Erythroblast (primary cell): ENCODE data around the gene KAZN.

ENCODE experiments used
- DNase-seq, 2 experiments: peaks; one replicate each; lab custom pipeline; 2025; lab: John Stamatoyannopoulos, UW
- GATA1 ChIP-seq: IDR thresholded peaks from 2 replicates; pipeline ENCODE4 v1.6.1; 2011; ENCODE audit warnings: low read depth, mild to moderate bottlenecking, control low read depth, low read length, moderate library complexity
- POLR2A ChIP-seq: IDR thresholded peaks from 2 replicates; pipeline ENCODE4 v1.6.1; 2011; ENCODE audit warnings: mild to moderate bottlenecking, low read length

Gene KAZN

DNA sequence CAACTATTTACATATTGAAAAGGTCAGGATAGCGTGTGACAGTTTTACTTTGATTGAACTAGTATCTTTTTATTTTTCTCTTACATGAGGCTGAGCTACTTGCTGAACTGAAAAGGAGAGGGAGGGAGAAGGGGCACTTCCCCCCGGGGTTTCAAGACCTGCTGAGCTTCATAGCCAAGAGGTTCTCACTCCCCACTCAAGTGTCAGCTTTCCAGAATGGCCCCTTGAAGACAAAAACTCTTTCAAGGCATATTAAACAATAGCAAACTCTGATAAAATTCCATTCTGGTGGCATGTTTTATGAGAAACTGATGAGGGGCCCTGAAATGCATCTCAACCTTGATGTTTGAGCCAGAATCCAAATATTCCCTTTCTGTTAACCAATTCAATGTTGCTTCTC, 143.0 kb downstream of the KAZN start:
- TF ChIP-seq POLR2A, result no peak
- no peak for TF ChIP-seq GATA1
- no peak for DNase-seq

DNA sequence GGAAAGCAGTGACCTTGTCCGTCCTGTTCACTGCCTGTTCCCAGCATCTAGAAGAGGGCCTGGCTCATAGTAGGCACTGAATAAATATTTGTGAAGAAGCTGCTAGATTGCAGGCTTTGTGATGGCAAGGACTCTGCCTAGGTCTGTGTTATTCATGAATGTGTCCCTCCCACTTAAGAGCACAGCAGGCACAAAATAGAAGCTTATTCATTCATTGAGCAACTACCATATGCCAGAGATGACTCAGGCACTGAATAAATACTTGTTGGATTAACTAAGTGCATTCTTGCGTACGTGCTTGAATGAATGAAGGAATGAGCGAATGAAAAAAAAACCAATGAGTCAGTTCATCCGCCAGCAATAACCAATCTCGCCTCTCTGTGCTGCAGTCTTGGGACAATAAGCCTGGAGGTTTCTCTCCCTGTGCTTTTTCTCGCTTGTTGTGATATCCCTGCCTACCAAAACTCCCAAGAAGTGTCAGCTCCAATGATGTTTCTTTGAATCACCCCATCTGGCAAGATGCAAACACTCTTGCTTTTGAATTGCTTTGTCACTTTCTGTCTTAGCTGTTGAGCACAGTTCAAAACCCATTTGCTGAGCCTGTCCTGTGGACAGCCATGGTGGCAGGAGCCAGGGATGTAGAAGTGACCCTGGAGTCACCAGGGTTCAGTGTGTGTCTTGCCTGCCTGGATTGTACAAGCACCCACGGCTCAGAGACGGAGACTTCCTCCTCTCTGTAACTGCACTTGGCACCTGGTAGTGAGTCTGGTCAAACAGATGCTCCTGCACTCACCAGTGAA, 143.9 kb downstream of the KAZN start:
- TF ChIP-seq POLR2A (no peak), GATA1 (no peak)
- DNase-seq, result no peak

DNA sequence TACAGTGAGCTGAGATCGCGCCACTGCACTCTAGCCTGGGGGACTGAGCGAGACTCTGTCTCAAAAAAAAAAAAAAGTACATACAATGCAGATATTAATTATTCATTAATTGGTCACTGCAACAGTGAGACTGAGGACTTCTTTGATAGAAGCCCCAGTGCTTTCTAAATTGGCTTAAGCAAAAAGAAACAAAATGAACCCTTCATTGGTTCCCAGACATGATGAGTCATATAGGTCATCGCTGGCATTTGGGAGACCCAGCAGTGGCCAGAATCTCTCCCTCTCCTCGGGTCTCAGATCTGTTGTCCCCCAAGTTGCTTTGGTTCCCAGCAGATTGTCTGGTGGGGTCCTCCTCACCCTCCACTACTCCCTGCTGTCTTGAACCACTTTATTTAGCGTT, 144.9 kb downstream of the KAZN start:
- no peak for TF ChIP-seq POLR2A
- TF ChIP-seq GATA1, result no peak
- DNase-seq, result no peak

DNA sequence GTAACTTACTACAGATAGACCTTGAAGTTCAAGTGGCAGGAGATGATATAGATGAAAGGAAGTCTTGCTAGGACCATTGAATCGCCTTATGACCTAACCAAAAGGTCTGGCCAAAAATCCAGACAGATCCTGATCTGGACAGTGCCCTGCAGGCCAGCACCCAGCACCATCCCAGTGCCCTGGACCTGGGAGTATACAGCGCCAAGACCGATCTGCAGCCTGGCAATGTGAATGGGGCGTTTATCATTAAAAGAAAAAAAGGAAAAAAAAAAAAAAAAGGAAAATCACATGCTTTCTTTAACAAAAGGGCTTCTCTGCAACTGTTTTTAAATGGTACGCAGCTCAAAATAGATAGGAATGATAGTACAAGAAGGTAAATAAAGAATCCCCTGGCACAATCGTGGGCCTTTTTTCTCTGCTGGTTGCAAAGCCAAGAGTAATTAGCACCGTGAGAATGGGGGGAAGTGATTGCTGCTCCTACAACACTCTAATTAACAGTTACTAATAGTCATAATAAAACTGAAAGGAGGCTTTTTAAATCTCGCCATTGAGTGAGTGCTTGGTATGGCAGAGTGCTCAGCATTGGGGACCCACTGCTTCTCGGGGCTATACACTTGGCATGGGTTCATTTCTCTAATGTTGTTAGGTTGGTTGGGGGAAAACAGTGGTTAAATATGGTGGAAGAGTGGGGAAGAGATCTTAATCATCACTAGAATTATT, 146.7 kb downstream of the KAZN start:
- TF ChIP-seq POLR2A, result no peak
- TF ChIP-seq GATA1, result no peak
- no peak for DNase-seq

DNA sequence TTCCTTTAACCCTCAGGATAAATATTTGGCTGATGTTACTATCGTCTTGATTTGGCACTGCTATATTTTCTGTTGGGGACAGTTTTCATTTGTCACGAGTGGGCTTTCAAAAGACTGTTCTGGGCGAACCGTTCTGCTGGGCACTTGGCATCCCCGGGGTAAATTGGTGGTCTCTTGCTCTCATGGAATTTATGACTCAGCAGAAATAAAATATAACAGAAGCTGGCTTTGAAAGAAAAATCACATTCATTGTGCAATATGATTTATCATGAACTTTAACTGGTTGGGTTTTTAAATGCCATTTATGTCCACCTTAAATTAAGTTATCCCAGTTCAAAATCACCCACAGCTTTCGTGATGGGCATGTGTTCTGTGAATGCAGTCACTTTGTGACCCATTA, 147.3 kb downstream of the KAZN start:
- no peak for DNase-seq
- TF ChIP-seq GATA1 (no peak), POLR2A (no peak)

DNA sequence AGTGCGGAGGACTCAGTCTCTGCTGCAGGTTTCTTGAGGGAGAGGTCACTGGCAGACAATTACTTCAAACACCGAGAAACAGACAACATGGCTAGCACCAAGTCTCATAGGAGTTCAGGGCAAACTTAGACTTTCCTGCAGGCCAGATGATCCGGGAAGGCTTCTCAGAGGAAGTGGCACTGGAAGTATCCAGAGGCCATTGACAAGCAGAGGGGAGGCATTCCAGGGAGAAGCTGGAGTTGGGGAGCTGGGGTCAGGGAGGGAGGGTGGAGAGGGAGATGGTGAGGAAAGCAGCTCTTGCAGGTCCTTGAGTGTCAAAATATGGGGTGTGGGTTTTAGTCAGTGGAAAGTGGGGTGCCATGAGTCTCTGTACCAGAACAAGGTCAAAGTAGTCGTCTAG, 147.9 kb downstream of the KAZN start:
- DNase-seq, result no peak
- TF ChIP-seq POLR2A, result no peak
- no peak for TF ChIP-seq GATA1

DNA sequence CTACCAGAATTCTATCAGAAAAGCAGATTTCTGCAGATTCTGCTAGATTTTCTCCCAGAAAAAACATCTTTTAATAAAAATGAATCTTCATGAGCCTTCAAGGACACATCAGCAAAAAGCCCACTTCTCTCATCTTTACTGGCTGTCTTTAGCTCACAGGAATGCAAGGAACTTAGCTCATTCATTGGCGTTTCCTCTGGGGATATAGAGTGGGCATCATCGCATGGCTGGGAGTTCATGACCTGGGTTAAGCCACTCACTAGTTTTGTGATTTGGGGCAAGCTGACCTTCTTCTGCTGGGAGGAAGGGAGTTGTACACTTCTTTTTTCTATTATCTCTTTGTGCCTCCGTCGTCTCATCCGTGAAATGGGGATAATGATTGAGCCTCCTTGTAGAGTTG, 149.7 kb downstream of the KAZN start:
- DNase-seq, result no peak
- TF ChIP-seq POLR2A (no peak), GATA1 (no peak)

DNA sequence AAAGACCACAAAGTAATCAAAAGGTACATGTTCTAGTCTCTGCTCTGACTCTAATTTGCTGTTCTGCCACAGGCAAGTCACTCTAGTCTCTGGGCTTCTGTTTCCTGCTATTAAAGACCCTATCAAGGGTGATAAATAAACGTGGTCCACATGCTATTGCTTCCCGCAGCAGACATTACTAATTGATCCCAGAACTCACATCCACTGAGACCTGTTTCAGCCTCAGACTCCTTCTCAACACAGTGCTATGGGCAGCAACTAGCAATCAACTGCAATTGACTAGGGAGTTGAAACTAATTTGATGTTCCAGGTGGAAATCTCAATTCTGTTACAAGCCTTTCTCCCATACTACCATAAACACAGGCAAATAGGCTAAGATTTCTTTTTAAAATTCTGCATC, 150.5 kb downstream of the KAZN start:
- no peak for TF ChIP-seq POLR2A
- TF ChIP-seq GATA1, result no peak
- no peak for DNase-seq

DNA sequence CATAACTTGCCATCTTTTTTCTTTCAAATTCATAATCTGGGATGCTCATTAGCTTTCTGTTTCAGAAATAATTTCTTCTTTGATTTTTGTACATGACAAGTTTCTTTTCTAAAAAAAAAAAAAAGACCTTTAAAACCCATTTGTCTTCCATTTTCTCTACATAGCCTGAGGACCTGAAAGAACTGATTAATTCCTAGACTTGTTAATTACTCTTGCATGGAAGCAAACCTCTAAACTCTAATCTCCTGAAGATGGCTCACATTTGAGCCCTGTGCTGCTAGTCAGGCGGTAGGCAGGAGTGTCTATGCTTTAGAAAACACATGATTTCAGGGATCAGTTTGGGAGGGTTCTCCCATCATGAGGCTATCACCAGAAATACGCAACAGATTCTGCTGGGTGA, 152.0 kb downstream of the KAZN start:
- TF ChIP-seq POLR2A (no peak), GATA1 (no peak)
- DNase-seq, result no peak

DNA sequence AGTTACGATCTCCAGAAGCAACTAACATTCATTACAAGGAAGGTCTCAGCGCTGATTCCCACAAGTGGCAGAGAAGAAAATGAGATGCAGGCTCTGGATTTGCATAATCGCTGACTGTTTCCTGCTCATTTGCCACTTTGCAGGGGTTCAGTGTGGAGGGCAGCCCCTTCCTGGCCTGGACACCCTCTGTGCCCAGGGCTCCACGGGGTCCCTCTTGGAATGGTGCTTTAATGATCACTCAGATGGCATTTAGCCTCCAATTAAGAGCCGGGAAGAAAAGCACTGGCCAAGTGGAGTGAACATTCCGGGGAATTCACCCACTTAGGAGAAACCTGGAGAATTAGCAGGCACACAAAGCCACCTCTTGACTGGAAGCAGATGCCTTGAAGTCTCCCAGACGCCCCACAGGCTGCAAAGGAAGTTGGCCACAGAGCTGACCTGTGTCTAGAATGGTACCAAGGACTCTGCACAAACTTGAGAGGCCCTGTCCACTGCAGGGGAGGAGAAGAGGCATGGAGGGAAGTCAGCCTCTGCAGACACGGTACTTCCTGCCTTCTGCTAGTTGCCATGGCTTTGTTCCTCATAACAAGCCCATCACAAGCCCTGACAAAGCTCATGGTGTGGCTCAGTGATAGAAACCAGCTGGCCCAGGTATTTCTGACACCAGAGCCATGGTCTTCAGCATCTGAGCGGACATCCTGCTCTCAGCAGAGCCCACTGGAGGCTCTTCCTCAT, 157.2 kb downstream of the KAZN start:
- no peak for DNase-seq
- TF ChIP-seq GATA1 (no peak), POLR2A (no peak)

DNA sequence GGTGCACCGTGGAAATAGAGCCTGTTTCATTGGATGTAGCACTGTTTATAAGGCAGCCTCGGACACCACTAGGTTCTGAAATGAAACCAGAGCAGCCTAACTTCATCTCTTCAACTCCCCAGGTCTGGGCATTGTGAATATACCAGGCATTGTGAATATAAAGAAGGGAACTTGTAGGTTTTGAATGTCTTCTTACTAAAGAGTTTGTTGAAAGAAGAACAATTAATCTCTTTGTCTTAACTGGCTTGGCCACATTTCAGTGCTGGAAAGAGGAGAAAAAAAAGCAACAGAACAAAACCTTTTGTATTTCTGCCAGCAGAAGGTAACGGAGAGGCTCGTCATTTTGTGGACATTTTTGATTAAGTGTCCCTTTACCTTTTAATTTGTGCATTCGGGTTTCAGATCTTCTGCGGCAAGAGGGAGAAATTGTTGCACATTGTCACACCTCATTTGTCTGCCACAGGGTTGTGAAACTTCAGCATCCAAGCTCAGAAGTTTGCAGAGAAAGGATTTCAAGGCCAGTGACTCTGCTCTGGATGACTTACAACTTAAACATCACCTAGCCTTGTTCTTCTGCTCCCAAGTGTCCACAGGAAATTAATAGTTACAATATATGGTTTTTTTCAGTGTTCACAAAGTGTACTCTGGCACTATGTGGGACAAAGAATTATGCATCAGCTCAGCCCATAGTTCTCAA, 158.3 kb downstream of the KAZN start:
- no peak for DNase-seq
- TF ChIP-seq GATA1 (no peak), POLR2A (no peak)

DNA sequence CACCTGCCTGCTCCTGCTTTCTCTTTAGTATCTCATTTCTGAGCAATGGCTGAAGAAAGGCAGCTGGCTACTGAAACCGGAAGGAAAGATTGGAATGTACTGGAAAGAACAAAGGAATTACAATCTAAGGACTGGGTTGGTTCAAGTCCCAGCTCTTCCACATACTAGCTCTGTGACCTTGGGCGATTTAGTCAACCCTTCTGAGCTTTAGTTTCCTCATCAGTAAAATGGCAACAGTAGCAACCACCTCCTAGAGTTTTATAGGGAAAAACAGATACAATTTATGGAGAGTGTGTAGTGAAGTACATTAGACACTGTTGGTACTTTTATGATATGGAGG, 158.8 kb downstream of the KAZN start:
- no peak for TF ChIP-seq POLR2A
- no peak for TF ChIP-seq GATA1
- DNase-seq, result no peak

DNA sequence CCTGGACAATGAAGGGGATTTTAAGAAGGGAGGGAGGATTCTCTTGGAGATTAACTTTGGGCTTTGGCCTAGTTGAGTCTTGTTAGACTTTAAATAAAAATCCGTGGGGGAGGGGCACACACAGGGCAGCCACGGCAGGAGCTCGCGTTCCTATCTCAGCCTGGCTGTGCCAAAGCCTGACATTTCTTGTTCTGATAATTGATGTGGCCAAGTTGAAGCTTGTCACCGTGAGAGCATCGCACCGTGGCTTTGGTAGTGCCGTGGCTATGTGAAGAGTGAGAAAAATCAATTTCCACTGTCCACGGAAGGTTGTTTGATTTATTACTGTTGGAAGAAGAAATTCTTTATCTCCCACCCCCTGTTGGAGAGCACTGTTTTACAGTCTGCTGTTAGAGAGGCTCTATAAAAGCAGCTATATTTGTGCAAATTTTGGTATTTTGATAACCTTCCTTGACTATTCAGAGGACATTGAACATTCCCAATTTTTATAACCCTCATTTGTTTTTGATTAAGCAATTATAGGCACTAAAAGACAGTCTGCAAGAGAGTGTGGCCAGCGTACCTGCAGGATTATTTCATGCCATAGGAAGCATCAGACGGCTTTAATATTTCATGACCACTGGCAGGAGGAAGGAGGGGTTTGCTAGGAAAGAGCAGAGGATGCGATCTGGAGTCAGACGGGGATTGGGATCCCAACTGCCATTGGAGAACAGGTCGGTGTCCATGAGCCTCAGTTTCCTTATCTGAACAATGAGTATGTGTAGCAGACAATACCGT, 160.7 kb downstream of the KAZN start:
- TF ChIP-seq POLR2A, result no peak
- TF ChIP-seq GATA1, result no peak
- no peak for DNase-seq

DNA sequence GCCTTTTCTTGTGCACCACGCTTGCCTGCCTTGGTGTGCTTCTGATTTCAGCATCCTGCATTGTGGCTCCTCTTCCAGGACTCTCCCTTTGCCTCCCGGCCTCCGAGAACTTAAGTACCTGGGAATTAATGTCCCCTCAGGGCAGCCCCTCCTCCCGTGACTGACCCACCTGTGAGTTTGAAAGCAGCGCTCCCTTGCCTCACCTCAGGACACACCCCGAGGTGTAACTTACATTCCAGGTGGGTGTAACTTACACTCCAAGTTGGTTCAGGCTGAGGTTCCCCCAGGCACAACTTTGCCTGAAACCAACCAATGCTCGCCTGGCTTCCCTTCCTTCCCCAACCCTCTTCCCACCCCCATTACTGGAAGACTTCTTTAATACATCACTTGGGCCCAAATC, 161.4 kb downstream of the KAZN start:
- TF ChIP-seq POLR2A, result no peak
- DNase-seq, result no peak
